Measurements from ENCODE around the gene C1orf21. TPM values are rescaled to one million over a fixed set of nuclear protein-coding genes. Genes with fewer than 3 reads are reported as not detected.

C1orf21 gene
- polyA plus RNA-seq, 3 donors from 2014 or later, result 119 to 149 (median 130) TPM

DNA sequence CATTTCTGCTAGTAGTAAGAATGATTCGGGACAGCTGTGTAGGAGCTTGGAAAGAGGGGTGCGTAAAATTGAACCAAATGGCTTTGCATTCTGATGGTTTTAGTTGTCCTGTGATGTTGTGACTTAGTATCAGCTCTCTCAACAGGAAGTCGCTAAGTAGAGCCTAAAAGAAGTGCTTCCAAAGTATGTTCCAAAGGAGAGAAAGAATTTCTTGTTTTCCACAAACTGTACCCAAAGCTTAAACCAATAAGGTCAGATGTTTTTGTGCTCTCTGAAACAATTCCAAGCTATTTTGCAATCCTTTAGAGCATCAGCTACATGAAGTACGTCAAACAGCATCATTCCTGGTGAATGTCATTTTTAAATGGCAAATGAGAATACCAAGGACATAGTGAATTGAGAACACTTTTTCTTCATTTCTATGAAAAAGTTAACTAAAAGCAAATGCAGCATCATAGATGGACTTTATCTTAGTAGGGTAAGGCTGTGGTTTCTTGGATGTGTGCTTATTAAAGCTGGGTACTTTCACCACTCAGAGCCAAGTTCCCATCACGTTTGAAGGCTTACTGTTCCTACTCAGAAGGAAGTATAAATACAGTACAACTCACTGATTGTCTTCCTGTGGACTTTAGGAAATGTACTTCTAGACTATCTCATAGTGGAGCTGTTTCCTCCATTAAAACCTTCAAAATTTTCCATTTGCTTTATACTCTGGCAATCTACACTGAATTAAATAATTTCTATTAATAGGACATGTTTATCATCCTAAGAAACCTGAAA lies 148.6 kb downstream of the C1orf21 start:
- Mint-ChIP-seq H3K4me1 (peaks cover 65 to 85% of the 10 kb centered on the region in 2 donors), H3K4me3 (no peak overlapping the region), H3K9me3 (peaks cover 0 to 8% (median 3%) of the 10 kb centered on the region in 6 donors), H3K36me3 (peaks cover 29 to 31% (median 31%) of the 10 kb centered on the region in 3 donors), H3K27me3 (ENCODE audit: low read depth in 3 of 3) (peaks cover 0 to 2% (median 0%) of the 10 kb centered on the region in 3 donors), H3K27ac (peak overlapping the region in 4 of 6 donors; percentile 3 to 46 (median 28))
- DNase-seq, result no peak

DNA sequence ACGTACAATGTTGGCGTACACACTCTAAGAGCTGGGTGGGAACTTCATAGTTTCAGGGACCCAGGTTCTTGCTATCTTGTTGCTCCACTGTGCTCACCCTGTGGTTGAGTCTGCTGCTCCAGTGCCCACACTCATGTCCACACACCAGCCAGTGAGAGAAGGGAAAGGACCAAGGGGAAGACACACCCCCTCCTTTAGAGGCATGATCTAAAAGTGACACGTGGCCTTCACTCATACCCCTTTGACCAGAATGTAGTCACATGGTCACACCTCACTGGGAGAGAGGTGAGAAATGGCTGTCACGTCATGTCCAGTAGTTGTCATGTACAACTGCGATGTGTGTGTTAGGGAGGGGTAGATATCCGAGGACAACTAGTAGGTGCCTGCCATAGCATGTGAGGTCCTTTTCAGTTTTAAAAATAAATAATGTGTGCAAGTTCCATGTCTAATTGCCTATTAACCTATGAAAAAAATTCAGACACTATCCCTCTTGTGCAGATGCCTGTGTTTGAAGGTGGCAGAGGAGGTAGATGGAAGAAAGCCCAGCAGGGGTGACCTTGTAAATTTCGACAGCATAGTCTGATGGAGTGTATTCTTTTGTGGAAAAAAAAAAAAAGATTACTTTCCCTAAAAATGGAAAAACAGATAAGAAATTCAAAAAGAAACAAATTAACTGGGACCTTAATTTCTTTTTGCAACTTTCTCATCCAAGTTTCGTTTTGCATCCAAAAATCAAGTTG lies 149.6 kb downstream of the C1orf21 start:
- Mint-ChIP-seq H3K27ac (peak overlapping the region in 4 of 6 donors; percentile 6 to 52 (median 44)), H3K27me3 (ENCODE audit: low read depth in 3 of 3) (peaks cover 0 to 1% (median 0%) of the 10 kb centered on the region in 3 donors), H3K36me3 (peaks cover 29 to 35% (median 31%) of the 10 kb centered on the region in 3 donors), H3K9me3 (peaks cover 0 to 8% (median 3%) of the 10 kb centered on the region in 6 donors), H3K4me1 (peaks cover 60 to 88% of the 10 kb centered on the region in 2 donors), H3K4me3 (no peak overlapping the region)
- peak in 2 of 3 donors; percentile 9 to 20 for DNase-seq

- H3K4me3 Mint-ChIP-seq, result no peak overlapping the region
- peak overlapping the region in 2 of 6 donors; percentile 8 to 36 for H3K27ac Mint-ChIP-seq
- no peaks in the 10 kb centered on the region for H3K27me3 Mint-ChIP-seq (ENCODE audit: low read depth in 3 of 3)
- peaks cover 0 to 8% (median 2%) of the 10 kb centered on the region in 6 donors for H3K9me3 Mint-ChIP-seq
- H3K4me1 Mint-ChIP-seq, result peaks cover 41 to 79% of the 10 kb centered on the region in 2 donors
- no peak for DNase-seq
- peaks cover 26 to 33% (median 28%) of the 10 kb centered on the region in 3 donors for H3K36me3 Mint-ChIP-seq
These were observed 152.8 kb downstream of the C1orf21 start for GRCh38 chr1:184539580-184539979.

DNA sequence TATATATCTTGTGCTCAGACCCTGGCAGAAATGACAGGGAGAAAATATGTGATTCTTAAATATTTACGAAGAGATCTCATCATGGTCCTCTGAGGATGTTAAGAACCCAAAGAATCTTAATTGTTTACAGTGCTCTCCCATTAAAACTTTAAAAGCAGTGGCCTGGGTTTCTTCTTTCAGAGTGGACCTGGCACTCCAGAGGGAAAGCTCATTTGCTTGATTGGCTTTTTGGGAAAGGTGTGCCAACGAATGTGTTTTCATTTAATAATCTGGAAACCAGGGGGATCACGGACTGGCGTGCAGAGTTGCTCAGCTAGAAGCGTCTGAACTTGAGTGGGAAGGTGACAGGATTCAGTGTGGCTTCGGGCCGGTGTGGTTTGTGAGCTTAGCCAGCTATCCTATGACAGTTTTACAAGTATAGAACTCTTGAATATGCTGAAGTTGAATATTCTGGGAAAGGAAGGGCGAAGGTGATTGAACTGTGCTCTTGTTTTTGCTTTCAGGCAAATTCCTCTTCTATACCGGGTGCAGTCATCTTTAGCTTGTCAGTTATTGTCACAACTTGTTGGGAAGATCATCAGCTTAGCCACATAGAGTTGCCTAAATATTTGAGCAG lies 154.8 kb downstream of the C1orf21 start:
- Mint-ChIP-seq H3K4me3 (no peak overlapping the region), H3K27ac (peak overlapping the region in 2 of 6 donors; percentile 46 to 58), H3K9me3 (peaks cover 0 to 3% (median 0%) of the 10 kb centered on the region in 6 donors), H3K36me3 (peaks cover 12 to 20% (median 16%) of the 10 kb centered on the region in 3 donors), H3K27me3 (ENCODE audit: low read depth in 3 of 3) (peaks cover 0 to under 1% (median 0%) of the 10 kb centered on the region in 3 donors), H3K4me1 (peaks cover 28 to 73% of the 10 kb centered on the region in 2 donors)
- no peak for DNase-seq

DNA sequence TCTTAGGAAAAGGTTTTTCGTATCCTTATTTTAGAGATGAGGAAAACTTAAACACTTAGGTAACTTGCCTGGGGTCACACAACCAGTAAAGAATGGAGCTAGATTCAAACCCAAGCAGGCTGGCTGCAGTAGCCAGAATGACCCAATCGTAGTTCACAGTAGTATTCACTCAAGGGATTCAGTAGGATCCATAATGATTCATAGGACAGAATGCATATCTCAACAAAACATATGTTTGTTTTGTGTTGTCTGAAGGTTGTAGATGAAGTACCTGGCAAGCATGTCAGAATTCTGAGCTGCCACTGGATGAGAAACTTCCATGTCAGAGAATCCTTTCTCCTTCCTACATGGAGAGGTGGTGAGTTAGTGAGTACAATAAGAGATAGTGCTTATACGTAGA lies 155.5 kb downstream of the C1orf21 start:
- H3K27ac Mint-ChIP-seq, result no peak overlapping the region
- peaks cover 29 to 75% of the 10 kb centered on the region in 2 donors for H3K4me1 Mint-ChIP-seq
- peaks cover 0 to 3% (median 0%) of the 10 kb centered on the region in 6 donors for H3K9me3 Mint-ChIP-seq
- no peak for DNase-seq
- no peak overlapping the region for H3K4me3 Mint-ChIP-seq
- H3K27me3 Mint-ChIP-seq (ENCODE audit: low read depth in 3 of 3), result peaks cover 0 to 3% (median 0%) of the 10 kb centered on the region in 3 donors
- peaks cover 8 to 20% (median 15%) of the 10 kb centered on the region in 3 donors for H3K36me3 Mint-ChIP-seq

DNA sequence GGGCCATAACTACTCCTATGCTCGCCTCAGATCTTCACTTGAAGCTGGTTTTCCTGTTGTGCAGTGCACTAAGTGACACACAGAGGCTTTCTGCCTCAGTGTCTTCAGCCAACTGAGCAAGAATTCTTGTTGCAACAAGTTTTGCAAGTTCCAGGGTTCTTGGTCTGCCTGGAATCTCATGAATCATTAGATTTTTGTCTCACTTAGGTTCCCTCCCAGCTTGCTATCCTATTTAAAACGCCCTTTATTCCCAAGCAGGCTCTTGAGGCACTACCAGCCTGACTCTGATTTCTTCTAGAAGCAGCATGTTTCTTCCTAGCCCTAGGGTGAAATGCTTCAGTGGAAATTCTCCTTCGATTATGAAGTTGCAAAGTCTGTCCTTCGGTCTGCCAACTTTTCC lies 158.8 kb downstream of the C1orf21 start:
- Mint-ChIP-seq H3K9me3 (no peaks in the 10 kb centered on the region), H3K27ac (no peak overlapping the region), H3K4me3 (no peak overlapping the region), H3K36me3 (peaks cover 0 to 12% (median 7%) of the 10 kb centered on the region in 3 donors), H3K4me1 (peaks cover 14 to 70% of the 10 kb centered on the region in 2 donors), H3K27me3 (ENCODE audit: low read depth in 3 of 3) (peaks cover 0 to 7% (median 0%) of the 10 kb centered on the region in 3 donors)
- no peak for DNase-seq

GRCh38 chr1:184552446-184552845 lies 165.6 kb downstream of the C1orf21 start:
- Mint-ChIP-seq H3K4me3 (no peak overlapping the region), H3K4me1 (peaks cover 44 to 84% of the 10 kb centered on the region in 2 donors), H3K27ac (no peak overlapping the region), H3K27me3 (ENCODE audit: low read depth in 3 of 3) (peaks cover 0 to 6% (median 0%) of the 10 kb centered on the region in 3 donors), H3K36me3 (peaks cover 0 to 6% (median 0%) of the 10 kb centered on the region in 3 donors), H3K9me3 (no peaks in the 10 kb centered on the region)
- DNase-seq, result no peak

- no peak for DNase-seq
- Mint-ChIP-seq H3K4me1 (peaks cover 55 to 85% of the 10 kb centered on the region in 2 donors), H3K9me3 (no peaks in the 10 kb centered on the region), H3K4me3 (no peak overlapping the region), H3K36me3 (peaks cover 0 to 6% (median 0%) of the 10 kb centered on the region in 3 donors), H3K27ac (peak overlapping the region in 2 of 6 donors; percentile 11 to 25), H3K27me3 (ENCODE audit: low read depth in 3 of 3) (peaks cover 0 to 3% (median 0%) of the 10 kb centered on the region in 3 donors)
These were observed 167.0 kb downstream of the C1orf21 start for GRCh38 chr1:184553845-184554244.

DNA sequence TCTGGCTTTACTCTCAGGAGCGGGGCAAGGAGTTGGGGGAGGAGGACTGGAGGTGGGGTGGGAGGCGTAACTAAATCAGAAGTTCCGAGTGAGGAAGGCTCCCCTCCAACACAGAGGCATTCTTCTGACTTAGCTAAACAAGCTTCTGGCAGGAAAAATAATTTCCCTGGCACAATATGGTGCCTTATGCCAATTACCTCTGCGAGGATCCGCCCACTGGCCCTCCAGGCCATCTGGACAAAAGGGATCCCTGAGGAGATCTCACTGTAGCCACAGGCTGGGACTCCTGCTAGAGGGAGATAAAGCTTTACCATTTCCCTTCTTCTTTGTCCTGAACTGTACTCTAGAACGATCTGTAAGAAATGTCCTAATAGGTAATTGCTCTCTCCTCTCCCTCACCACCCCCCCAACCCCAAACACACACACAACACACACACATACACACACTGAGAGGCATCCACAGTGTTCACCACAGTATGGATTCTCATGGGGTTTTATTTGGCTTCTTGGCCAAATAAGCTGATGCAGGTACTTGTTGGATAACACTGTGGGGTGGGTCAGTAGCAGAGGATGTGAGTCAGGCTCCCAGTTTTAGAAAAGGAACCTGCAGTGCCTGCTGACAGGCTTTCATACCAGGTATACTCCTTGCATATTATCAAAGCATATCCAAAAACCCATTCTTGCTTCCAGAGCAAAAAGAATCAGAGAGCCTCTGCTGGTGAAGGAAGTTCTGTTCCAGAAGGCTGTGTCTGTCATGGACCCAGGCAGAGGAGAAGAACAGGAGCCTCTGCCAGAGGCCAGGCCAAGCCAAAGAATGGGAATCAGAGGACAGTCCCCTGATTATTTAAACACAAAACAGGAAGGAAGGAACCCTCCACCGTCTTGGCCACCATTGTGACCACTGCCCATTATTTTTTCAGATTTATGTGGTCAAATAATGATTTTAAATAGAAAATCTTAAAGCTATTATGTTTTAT lies 169.1 kb downstream of the C1orf21 start:
- H3K36me3 Mint-ChIP-seq, result peaks cover 0 to 6% (median 0%) of the 10 kb centered on the region in 3 donors
- H3K27me3 Mint-ChIP-seq (ENCODE audit: low read depth in 3 of 3), result peaks cover 0 to 2% (median 2%) of the 10 kb centered on the region in 3 donors
- H3K4me3 Mint-ChIP-seq, result no peak overlapping the region
- peaks cover 71 to 96% of the 10 kb centered on the region in 2 donors for H3K4me1 Mint-ChIP-seq
- no peak for DNase-seq
- no peaks in the 10 kb centered on the region for H3K9me3 Mint-ChIP-seq
- peak overlapping the region in 2 of 6 donors; percentile 25 for H3K27ac Mint-ChIP-seq

GRCh38 chr1:184556665-184557064 lies 169.8 kb downstream of the C1orf21 start:
- no peak for DNase-seq
- Mint-ChIP-seq H3K4me3 (no peak overlapping the region), H3K27ac (no peak overlapping the region), H3K36me3 (peaks cover 0 to 6% (median 0%) of the 10 kb centered on the region in 3 donors), H3K9me3 (no peaks in the 10 kb centered on the region), H3K4me1 (peaks cover 71 to 95% of the 10 kb centered on the region in 2 donors), H3K27me3 (ENCODE audit: low read depth in 3 of 3) (peaks cover 0 to 2% (median under 1%) of the 10 kb centered on the region in 3 donors)

- Mint-ChIP-seq H3K4me1 (peaks cover 81 to 95% of the 10 kb centered on the region in 2 donors), H3K27me3 (ENCODE audit: low read depth in 3 of 3) (peaks cover 0 to 2% (median 0%) of the 10 kb centered on the region in 3 donors), H3K36me3 (peaks cover 0 to 4% (median 0%) of the 10 kb centered on the region in 3 donors), H3K9me3 (no peaks in the 10 kb centered on the region), H3K4me3 (no peak overlapping the region), H3K27ac (peak overlapping the region in 4 of 6 donors; percentile 12 to 43 (median 22))
- DNase-seq, result no peak
These were observed 170.9 kb downstream of the C1orf21 start for GRCh38 chr1:184557423-184558347.

Data from immature natural killer cell (primary cell).